ENCODE measurements around the gene OVAAL.

Gene OVAAL

DNA sequence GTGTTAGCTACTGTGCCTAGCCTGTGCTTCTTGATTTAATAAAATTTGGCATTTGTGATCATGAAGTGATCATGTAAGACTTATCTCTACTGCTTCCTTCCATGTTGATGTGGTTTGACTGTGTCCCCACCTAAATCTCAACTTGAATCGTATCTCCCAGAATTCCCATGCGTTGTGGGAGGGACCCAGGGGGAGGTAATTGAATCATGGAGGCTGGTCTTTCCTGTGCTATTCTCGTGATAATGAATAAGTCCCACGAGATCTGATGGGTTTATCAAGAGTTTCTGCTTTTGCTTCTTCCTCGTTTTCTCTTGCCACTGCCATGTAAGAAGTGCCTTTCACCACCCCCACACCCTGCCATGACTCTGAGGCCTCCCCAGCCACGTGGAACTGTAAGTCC lies at the start of gene OVAAL:
TSS of gene OVAAL (plus strand) at position 301 of the 400 bp plus-strand sequence.
- no peak within 1 kb of the TSS for H3K27ac ChIP-seq (ENCODE audit: low read depth, low read length)
- H3K36me3 ChIP-seq (ENCODE audit: control insufficient read depth in 1 of 2, insufficient read depth in 2 of 2, low read length in 2 of 2), result no peaks in the 10 kb centered on the region
- H3K9ac ChIP-seq (ENCODE audit: low read depth in 1 of 2, low read length in 2 of 2), result no peak within 1 kb of the TSS
- peaks cover 7 to 22% of the 10 kb centered on the region in 2 donors for H3K4me1 ChIP-seq (ENCODE audit: control insufficient read depth in 1 of 2, insufficient read depth in 2 of 2, low read length in 2 of 2)
- H3K9me3 ChIP-seq (ENCODE audit: control insufficient read depth in 1 of 2, low read length in 2 of 2), result no peaks in the 10 kb centered on the region
- no peak within 1 kb of the TSS for H3K4me3 ChIP-seq (ENCODE audit: low read depth in 1 of 2, low read length in 2 of 2)
- no peaks in the 10 kb centered on the region for H3K27me3 ChIP-seq (ENCODE audit: control insufficient read depth in 1 of 2, insufficient read depth in 2 of 2, low read length in 2 of 2)

DNA sequence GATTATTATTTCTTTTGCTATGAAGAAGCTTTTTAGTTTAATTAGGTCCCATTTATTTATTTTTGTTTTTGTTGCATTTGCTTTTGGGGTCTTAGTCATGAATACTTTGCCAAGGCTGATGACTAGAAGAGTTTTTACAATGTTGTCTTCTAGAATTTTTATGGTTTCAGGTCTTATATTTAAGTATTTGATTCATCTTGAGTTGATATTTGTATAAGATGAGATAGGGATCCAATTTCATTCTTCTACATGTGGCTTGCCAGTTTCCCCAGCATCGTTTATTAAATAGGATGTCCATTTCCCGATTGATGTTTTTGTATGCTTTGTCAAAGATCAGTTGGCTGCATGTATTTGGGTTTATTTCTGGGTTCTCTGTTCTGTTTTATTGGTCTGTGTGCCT lies 47.9 kb upstream of the OVAAL start:
- H3K9ac ChIP-seq (ENCODE audit: low read depth in 1 of 2, low read length in 2 of 2), result no peak overlapping the region
- H3K27ac ChIP-seq (ENCODE audit: low read depth, low read length), result no peak overlapping the region
- H3K4me1 ChIP-seq (ENCODE audit: control insufficient read depth in 1 of 2, insufficient read depth in 2 of 2, low read length in 2 of 2), result no peaks in the 10 kb centered on the region
- peaks cover 0 to 2% of the 10 kb centered on the region in 2 donors for H3K9me3 ChIP-seq (ENCODE audit: control insufficient read depth in 1 of 2, low read length in 2 of 2)
- no peaks in the 10 kb centered on the region for H3K27me3 ChIP-seq (ENCODE audit: control insufficient read depth in 1 of 2, insufficient read depth in 2 of 2, low read length in 2 of 2)
- H3K4me3 ChIP-seq (ENCODE audit: low read depth in 1 of 2, low read length in 2 of 2), result no peak overlapping the region
- no peaks in the 10 kb centered on the region for H3K36me3 ChIP-seq (ENCODE audit: control insufficient read depth in 1 of 2, insufficient read depth in 2 of 2, low read length in 2 of 2)

DNA sequence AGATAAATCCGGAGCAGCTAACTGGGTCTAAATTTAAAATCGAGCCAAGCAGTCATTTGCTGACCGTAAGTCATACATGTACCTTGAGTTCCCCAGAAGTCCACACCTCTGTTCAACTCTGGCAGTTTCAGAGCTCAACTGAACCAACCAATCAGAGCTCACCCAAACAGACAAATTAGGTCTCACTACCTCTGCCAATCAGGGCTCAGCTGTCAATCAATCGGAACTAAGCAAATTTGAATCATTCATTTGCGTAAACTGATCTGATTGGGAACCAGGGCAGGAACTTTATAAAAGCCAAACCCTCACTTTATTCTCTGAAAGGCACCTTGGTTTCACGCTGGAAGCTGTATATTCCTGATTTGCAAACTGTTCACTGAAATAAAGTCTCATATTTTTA lies 45.2 kb upstream of the OVAAL start:
- Histone ChIP-seq H3K36me3 (ENCODE audit: control insufficient read depth in 1 of 2, insufficient read depth in 2 of 2, low read length in 2 of 2) (no peaks in the 10 kb centered on the region), H3K27me3 (ENCODE audit: control insufficient read depth in 1 of 2, insufficient read depth in 2 of 2, low read length in 2 of 2) (no peaks in the 10 kb centered on the region)

DNA sequence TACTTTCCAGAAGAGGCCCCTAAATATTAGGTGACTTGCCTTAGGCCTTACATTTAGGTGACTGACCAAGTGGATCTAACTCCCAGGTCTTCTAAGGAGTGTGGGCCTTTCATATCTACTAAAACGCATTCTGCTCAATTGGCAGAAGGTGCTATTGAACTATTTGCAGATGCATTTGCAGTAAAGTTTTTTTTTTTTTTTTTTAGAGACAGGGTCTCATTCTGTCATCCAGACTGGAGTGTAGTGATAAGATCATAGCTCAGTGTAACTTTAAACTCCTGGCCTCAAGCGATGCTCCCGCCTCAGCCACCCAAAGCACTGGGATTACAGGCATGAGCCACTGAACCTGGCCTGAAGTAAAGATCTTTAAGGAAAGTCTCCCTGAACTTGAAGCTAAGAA lies 43.4 kb upstream of the OVAAL start:
- H3K9me3 ChIP-seq (ENCODE audit: control insufficient read depth in 1 of 2, low read length in 2 of 2), result no peaks in the 10 kb centered on the region
- no peaks in the 10 kb centered on the region for H3K27me3 ChIP-seq (ENCODE audit: control insufficient read depth in 1 of 2, insufficient read depth in 2 of 2, low read length in 2 of 2)
- H3K27ac ChIP-seq (ENCODE audit: low read depth, low read length), result no peak overlapping the region
- H3K9ac ChIP-seq (ENCODE audit: low read depth in 1 of 2, low read length in 2 of 2), result no peak overlapping the region
- H3K36me3 ChIP-seq (ENCODE audit: control insufficient read depth in 1 of 2, insufficient read depth in 2 of 2, low read length in 2 of 2), result no peaks in the 10 kb centered on the region
- H3K4me1 ChIP-seq (ENCODE audit: control insufficient read depth in 1 of 2, insufficient read depth in 2 of 2, low read length in 2 of 2), result no peaks in the 10 kb centered on the region
- H3K4me3 ChIP-seq (ENCODE audit: low read depth in 1 of 2, low read length in 2 of 2), result no peak overlapping the region

More for the DNA sequence above, 45.2 kb upstream of the OVAAL start:
- H3K4me3 ChIP-seq (ENCODE audit: low read depth in 1 of 2, low read length in 2 of 2), result no peak overlapping the region
- H3K27ac ChIP-seq (ENCODE audit: low read depth, low read length), result no peak overlapping the region
- no peaks in the 10 kb centered on the region for H3K4me1 ChIP-seq (ENCODE audit: control insufficient read depth in 1 of 2, insufficient read depth in 2 of 2, low read length in 2 of 2)
- no peak overlapping the region for H3K9ac ChIP-seq (ENCODE audit: low read depth in 1 of 2, low read length in 2 of 2)
- H3K9me3 ChIP-seq (ENCODE audit: control insufficient read depth in 1 of 2, low read length in 2 of 2), result peaks cover 0 to 2% of the 10 kb centered on the region in 2 donors

DNA sequence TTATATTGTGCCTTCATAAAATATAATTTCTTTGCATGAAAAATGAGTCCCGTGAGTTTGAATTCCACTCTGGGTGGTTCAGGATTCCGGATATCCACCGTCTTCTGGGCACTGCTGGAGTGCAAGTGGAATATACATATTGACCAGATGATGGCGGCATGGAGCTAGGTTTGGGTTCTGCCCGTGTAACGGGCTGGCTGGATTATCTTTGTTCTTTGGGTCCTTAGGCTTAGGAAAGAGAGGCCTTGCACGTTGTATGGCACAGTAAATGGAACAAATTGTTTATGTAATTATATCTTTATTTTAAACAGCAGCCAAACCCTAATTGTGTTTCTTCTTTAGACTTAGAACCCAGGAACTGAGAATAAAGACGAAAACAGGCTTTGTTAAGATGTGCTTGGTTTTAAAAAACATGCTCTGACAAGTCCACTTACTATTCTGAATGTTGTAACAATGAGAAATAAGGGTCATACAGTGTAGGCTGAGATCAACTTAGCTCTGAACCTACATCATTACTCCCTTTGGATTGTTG lies 42.8 kb upstream of the OVAAL start:
- Histone ChIP-seq H3K36me3 (ENCODE audit: control insufficient read depth in 1 of 2, insufficient read depth in 2 of 2, low read length in 2 of 2) (no peaks in the 10 kb centered on the region), H3K27ac (ENCODE audit: low read depth, low read length) (no peak overlapping the region), H3K4me1 (ENCODE audit: control insufficient read depth in 1 of 2, insufficient read depth in 2 of 2, low read length in 2 of 2) (no peaks in the 10 kb centered on the region), H3K4me3 (ENCODE audit: low read depth in 1 of 2, low read length in 2 of 2) (no peak overlapping the region), H3K27me3 (ENCODE audit: control insufficient read depth in 1 of 2, insufficient read depth in 2 of 2, low read length in 2 of 2) (no peaks in the 10 kb centered on the region), H3K9ac (ENCODE audit: low read depth in 1 of 2, low read length in 2 of 2) (no peak overlapping the region), H3K9me3 (ENCODE audit: control insufficient read depth in 1 of 2, low read length in 2 of 2) (no peaks in the 10 kb centered on the region)

DNA sequence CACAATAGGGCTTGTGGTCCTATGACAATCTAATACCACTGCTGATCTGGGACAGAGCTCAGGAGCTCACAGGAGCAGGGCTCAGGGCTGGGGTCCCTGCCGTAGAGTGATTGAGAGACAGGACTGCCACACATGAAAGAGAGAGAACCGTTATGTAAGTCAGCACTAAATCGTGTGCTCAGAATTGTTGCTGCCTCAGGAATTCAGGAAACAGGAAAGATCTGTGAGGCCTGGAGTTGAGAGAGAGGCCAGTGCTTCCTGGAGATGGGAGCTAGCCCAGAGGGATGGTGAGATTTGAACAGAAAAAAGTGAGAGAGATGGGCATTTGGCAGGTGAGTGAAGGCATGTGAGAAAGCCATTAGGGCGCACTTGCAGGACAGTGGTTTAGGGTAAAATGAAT lies 38.9 kb upstream of the OVAAL start:
- Histone ChIP-seq H3K4me1 (ENCODE audit: control insufficient read depth in 1 of 2, insufficient read depth in 2 of 2, low read length in 2 of 2) (no peaks in the 10 kb centered on the region), H3K27me3 (ENCODE audit: control insufficient read depth in 1 of 2, insufficient read depth in 2 of 2, low read length in 2 of 2) (no peaks in the 10 kb centered on the region), H3K9me3 (ENCODE audit: control insufficient read depth in 1 of 2, low read length in 2 of 2) (no peaks in the 10 kb centered on the region), H3K9ac (ENCODE audit: low read depth in 1 of 2, low read length in 2 of 2) (no peak overlapping the region), H3K36me3 (ENCODE audit: control insufficient read depth in 1 of 2, insufficient read depth in 2 of 2, low read length in 2 of 2) (no peaks in the 10 kb centered on the region), H3K4me3 (ENCODE audit: low read depth in 1 of 2, low read length in 2 of 2) (no peak overlapping the region), H3K27ac (ENCODE audit: low read depth, low read length) (no peak overlapping the region)

DNA sequence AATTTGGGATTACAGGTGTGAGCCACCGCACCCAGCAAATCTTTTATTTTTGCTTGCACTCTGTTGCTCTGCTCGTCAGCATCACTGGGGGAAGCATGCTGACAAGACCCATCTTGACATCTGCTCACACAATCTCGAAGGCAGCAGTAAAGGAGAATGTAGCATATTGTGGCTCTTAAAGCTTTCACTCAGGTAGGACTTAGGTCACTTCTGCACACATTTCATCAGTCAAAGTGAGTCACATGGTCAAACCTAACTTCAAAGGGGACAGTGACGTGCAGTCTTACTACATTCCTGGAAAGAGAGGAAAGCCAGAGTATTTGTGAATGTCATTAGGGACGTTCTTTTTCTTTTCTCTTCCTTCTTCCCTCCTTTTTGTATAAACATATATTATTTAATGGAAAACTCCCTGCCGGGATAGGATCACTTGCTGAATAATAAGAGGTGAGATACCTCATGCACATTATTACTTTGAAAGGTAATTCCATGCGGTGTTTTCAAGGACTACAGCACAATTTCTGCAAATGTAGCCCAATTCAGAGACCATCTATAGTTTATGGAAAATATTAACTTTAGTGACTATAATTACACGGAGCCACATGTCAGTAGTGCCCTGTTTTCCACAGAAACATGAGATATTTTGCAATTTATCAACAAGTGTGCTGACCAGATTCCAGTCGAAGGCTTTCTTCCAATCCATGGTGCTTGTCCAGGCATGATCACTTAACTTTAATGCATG lies 37.1 kb upstream of the OVAAL start:
- Histone ChIP-seq H3K27ac (ENCODE audit: low read depth, low read length) (no peak overlapping the region), H3K4me3 (ENCODE audit: low read depth in 1 of 2, low read length in 2 of 2) (no peak overlapping the region)

DNA sequence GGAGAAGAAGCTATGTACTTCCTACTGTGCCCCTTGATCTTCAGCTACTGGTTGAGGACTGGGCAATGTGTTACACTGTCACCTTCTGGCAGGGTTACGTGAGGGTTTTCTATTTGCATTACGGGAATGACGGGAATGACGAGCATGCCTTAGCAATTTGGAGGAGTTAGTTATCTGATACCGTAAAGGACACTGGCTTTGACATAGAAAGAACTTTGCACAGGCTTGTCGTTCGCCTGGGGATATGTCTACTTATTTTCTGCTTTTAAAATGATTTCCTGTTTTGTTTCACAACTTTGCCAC lies 36.6 kb upstream of the OVAAL start:
- no peaks in the 10 kb centered on the region for H3K36me3 ChIP-seq (ENCODE audit: control insufficient read depth in 1 of 2, insufficient read depth in 2 of 2, low read length in 2 of 2)
- H3K4me1 ChIP-seq (ENCODE audit: control insufficient read depth in 1 of 2, insufficient read depth in 2 of 2, low read length in 2 of 2), result no peaks in the 10 kb centered on the region
- no peak overlapping the region for H3K4me3 ChIP-seq (ENCODE audit: low read depth in 1 of 2, low read length in 2 of 2)
- no peak overlapping the region for H3K9ac ChIP-seq (ENCODE audit: low read depth in 1 of 2, low read length in 2 of 2)
- H3K9me3 ChIP-seq (ENCODE audit: control insufficient read depth in 1 of 2, low read length in 2 of 2), result no peaks in the 10 kb centered on the region
- H3K27me3 ChIP-seq (ENCODE audit: control insufficient read depth in 1 of 2, insufficient read depth in 2 of 2, low read length in 2 of 2), result no peaks in the 10 kb centered on the region
- no peak overlapping the region for H3K27ac ChIP-seq (ENCODE audit: low read depth, low read length)

More for the DNA sequence above, 37.1 kb upstream of the OVAAL start:
- H3K4me1 ChIP-seq (ENCODE audit: control insufficient read depth in 1 of 2, insufficient read depth in 2 of 2, low read length in 2 of 2), result no peaks in the 10 kb centered on the region
- no peaks in the 10 kb centered on the region for H3K27me3 ChIP-seq (ENCODE audit: control insufficient read depth in 1 of 2, insufficient read depth in 2 of 2, low read length in 2 of 2)
- no peak overlapping the region for H3K9ac ChIP-seq (ENCODE audit: low read depth in 1 of 2, low read length in 2 of 2)
- H3K36me3 ChIP-seq (ENCODE audit: control insufficient read depth in 1 of 2, insufficient read depth in 2 of 2, low read length in 2 of 2), result no peaks in the 10 kb centered on the region
- no peaks in the 10 kb centered on the region for H3K9me3 ChIP-seq (ENCODE audit: control insufficient read depth in 1 of 2, low read length in 2 of 2)

DNA sequence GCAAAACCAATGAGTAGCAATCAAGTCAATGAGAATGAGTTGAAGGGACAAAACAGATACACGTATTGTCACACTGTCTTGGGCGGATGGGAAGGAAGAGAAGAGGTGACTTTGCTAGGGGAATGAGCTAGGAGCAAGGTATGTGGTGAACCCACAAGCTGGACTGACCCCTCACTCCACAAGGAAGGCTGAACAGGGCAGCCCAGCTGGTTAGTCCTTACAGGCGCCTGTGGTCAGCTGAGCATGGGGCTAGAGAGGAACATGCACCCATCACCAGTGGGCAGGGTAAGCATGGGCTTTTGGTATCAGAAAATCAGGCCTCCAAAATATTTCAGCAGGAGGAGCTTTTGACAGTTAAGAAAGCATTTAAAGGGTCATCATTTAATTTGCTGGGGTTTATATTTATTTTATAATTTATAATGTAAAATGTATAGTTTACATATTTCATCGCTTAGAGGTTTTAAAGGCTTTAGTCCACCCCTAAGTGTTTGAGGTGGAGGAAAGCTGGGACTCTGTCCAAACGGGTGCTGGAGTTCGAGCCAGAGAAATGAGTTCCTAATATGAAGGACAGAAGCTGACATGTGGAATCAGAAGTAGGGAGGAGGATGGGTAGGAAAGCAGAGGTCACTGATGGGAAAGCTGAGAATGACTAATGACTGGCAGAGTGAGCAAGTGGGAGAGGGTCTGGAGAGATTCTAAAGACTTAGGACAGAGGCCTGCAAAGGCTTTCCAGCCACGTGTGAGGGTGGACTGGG lies 34.4 kb upstream of the OVAAL start:
- Histone ChIP-seq H3K36me3 (ENCODE audit: control insufficient read depth in 1 of 2, insufficient read depth in 2 of 2, low read length in 2 of 2) (no peaks in the 10 kb centered on the region), H3K27me3 (ENCODE audit: control insufficient read depth in 1 of 2, insufficient read depth in 2 of 2, low read length in 2 of 2) (no peaks in the 10 kb centered on the region), H3K4me1 (ENCODE audit: control insufficient read depth in 1 of 2, insufficient read depth in 2 of 2, low read length in 2 of 2) (no peaks in the 10 kb centered on the region), H3K27ac (ENCODE audit: low read depth, low read length) (no peak overlapping the region), H3K4me3 (ENCODE audit: low read depth in 1 of 2, low read length in 2 of 2) (no peak overlapping the region), H3K9me3 (ENCODE audit: control insufficient read depth in 1 of 2, low read length in 2 of 2) (no peaks in the 10 kb centered on the region), H3K9ac (ENCODE audit: low read depth in 1 of 2, low read length in 2 of 2) (no peak overlapping the region)

DNA sequence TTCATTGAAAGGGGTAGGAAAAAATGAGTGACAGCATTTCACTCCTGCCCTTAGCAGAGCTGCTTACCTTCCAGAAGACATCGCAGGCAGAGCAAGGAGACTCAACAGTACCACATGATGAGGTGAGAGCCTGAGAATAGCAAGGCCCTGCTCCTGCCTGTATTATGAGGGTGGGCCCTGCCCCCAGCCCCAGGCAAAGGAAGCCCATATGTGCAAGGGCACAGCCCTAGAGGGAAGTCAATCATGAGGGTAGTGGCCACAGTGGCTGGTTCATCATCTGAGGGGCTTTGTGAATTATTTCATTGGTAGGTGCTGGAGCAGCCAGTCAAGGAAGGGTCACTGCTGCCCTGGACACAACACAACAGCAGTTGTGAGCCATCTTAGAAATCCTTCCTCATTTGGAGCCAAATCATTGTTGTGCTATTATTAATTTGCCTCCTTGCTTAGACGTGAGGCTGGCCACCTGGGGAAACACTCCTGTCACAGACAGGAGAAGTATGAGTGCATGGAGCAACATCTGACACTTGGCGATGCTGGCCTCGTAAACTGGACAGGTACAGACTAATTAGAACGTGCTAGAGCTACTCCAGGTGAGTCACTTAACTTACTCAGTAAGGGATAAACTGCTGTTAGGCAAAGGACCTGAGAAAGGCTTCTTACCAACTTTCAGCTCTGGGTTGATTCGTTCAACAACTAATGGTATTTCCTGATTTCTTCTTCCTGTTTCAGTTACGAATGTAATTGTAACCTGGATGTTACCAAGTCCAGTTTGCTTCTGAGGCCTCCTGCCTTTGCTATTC lies 33.6 kb upstream of the OVAAL start:
- Histone ChIP-seq H3K4me3 (ENCODE audit: low read depth in 1 of 2, low read length in 2 of 2) (no peak overlapping the region), H3K27ac (ENCODE audit: low read depth, low read length) (no peak overlapping the region), H3K9me3 (ENCODE audit: control insufficient read depth in 1 of 2, low read length in 2 of 2) (no peaks in the 10 kb centered on the region), H3K9ac (ENCODE audit: low read depth in 1 of 2, low read length in 2 of 2) (no peak overlapping the region), H3K36me3 (ENCODE audit: control insufficient read depth in 1 of 2, insufficient read depth in 2 of 2, low read length in 2 of 2) (no peaks in the 10 kb centered on the region), H3K4me1 (ENCODE audit: control insufficient read depth in 1 of 2, insufficient read depth in 2 of 2, low read length in 2 of 2) (no peaks in the 10 kb centered on the region), H3K27me3 (ENCODE audit: control insufficient read depth in 1 of 2, insufficient read depth in 2 of 2, low read length in 2 of 2) (no peaks in the 10 kb centered on the region)

All from duodenal mucosa (tissue), 2 donors.